Bone marrow (tissue), 2 donors: ENCODE results near the gene OTUD4.

Experiments
- DNase-seq, 2 donors: peaks; one replicate each; lab custom pipeline; 2025; lab: John Stamatoyannopoulos, UW

Gene OTUD4

DNA sequence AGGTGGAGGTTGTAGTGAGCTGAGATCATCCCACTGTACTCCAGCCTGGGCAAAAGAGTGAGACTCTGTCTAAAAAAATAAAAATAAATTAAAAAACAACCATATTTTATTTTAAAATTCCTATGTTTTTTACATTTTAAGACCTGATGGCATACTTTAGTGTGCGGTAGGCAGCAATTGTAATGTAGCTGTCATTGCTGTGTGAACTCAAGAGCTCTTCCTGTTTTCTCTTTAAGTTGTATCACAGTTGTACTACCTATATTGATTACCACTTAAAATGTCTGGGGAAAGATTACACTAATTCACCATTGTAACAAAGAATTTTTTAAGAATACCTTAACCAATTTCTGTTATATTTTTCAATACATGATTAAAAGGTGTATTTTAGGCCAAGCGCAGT is 55.0 kb downstream of the OTUD4 start:
- no peak for DNase-seq

DNA sequence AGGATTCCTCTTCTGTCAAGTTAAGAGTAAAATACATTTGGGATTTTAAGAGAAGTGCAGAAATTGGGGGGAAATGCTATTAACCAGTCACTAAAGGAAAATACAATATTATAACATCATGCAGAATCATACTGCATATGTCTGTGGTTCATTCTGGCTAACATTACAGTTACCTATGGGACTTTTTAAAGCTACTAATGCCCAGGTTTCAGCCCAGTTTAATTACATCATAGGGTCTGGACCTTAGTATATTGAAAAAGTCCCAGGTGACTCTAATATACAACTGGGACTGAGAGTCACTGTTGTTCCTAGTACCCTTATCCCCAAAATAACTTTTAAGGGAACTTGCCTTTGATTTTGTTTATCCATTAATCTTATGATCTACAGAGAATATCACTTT is 72.3 kb downstream of the OTUD4 start:
- DNase-seq: no peak

DNA sequence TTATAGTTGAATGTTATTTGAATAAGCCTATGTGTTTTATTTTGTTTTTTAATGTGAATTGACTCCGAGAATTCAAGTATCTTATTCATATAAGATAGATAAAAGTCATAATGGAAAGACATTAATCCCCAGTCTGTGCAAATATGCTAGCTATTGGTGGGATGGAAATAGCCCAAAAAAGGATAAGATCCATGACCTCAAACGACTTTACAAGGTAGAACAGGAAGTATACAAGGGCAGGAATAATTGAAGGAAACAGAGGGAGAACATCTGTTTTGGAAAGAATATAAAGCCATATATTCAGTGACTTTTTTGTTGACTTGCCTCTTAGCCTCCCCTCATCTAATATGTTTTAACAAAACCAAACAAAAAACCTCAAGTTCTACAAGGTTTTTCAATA is 73.3 kb downstream of the OTUD4 start:
- DNase-seq: no peak

DNA sequence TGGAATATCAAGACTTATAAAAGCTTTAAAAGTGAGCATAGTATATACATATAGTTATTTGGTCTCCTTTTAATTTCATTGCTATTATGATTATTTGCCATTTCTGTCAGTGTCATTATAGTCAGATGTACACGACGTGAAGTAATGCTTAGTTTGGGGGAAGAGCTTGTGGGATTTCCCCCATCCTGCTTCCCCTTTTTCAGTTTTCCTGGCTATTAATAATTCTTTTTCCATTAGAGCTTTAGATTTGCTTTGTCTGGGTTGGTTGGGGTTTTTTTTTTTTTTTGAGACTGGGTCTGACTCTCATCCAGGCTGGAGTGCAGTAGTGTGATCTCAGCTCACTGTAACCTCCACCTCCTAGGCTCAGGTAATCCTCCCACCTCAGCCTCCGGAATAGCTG is 76.9 kb downstream of the OTUD4 start:
- DNase-seq: no peak

DNA sequence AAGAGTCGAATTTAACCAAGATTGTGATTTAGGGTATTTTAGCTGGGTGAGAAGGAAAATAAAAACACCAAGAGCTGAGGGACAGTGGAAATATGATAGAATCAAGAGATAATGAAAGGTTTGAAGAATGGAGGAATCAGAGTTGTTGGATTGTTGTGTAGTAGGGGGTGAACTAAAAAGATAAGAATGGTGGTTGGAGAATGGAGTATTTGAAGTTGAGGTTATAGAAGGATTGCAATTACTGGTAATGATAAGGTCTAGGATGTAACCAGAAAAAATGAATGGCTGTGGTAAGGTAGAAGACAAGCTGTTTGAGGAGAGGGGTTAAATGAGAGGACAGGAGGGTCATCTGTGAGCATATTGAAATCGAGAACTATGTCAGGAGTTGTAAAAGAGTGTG is 77.8 kb downstream of the OTUD4 start:
- DNase-seq: no peak

DNA sequence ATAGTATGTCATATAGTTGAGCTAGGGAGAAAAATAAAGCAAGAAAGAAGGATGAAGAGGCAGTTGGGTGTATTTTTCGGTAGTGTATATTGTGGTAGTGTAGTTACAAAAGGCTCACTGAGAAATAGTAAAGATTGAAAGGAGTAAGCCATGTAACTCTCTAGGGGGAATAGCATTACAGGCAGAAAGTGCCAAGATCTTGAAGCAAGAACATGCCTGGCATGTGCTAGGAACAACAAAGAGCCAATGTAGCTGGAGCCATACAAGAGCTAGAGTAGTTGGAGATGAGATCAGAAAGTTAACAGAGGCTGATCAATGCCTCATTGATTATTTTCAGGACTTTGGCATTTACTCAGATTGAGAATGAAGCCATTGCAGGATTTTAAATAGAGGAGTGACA is 79.3 kb downstream of the OTUD4 start:
- DNase-seq: no peak

DNA sequence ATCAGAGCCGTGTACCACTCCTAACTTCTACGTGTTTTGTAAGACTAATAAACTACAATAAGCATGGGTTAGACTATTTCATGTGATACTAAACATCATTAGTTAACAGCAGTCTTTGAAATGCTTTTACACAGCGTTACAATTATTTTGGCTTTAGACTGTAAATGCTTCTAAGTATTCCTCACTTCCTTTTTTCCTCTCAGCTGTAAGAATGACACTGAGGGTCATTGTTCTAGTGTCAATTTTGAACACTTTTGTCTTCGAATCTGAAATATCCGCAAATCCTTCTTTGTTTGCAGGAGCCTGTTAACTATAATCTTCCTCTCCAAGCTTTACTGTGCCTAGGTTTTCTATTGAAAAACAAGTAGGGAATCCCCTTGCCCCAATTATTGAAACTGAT is 80.7 kb downstream of the OTUD4 start:
- DNase-seq: no peak

DNA sequence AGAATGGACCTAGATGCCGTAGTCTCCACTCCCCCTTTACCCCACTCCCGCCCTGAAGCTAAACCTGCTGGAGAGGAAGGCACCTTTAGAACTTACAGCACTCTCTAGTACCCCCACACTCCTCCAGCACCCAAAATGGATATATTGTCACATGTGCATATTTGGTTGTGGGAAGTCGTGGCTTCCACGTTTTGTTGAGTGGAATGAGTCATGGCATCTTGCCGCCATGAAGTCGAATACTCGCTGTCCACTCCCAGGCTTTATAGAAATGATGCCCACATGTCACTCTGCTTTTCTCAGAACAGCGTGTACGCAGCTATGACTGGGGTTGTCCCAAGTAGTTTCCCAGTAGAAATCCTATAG is 81.7 kb downstream of the OTUD4 start:
- DNase-seq: peak; percentile 20 to 39

DNA sequence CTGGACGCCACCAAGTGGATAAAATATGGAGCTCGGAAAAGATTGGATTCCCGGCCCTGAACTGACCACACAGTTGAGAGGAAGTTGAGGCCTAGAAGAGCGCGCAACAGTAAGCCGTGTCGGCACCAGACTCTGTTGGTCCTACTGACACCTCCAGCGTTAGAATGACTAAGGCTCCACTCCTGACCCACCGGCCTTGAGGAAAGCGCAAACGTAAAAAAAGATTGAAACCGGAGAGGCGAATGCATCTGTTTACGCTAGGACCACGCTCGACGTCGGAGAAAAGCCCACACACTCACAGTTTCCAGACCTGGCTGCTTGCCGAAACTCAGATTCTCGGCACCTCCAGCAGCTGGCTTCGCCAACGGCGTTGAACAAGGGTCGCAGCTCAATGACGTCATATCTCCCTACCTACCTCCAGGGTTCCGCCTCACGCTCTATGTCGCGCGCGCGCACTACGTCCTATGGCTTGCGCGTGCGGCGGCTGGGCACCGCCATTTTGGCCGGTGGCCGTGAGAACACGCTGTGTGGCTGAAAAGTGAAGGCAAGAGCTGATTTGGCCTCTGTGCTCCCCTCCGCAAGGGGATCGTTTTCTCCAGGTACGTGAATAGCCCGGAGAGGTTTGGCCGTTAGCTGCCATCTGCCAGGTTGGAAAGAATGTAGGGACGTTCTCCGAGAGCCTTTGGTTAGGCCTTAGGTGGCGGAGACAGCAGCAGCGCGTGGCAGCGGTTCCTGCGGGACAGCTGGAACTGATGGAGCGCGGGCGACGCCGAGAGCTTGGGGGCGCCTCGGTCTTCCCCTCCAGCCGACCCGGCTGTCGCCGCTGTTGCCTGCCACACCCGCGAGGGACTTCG is 82.3 kb downstream of the OTUD4 start, which contains the start of the genes ABCE1 and ANAPC10:
ABCE1 (plus strand) TSS at position 491 of the 854 bp plus-strand sequence. CDS start 6,102 bp downstream, outside the sequence.
ANAPC10 (minus strand) TSS at position 376 of the 854 bp plus-strand sequence. CDS start 2,097 bp downstream, outside the sequence.
- DNase-seq: peak; percentile 80 to 96

DNA sequence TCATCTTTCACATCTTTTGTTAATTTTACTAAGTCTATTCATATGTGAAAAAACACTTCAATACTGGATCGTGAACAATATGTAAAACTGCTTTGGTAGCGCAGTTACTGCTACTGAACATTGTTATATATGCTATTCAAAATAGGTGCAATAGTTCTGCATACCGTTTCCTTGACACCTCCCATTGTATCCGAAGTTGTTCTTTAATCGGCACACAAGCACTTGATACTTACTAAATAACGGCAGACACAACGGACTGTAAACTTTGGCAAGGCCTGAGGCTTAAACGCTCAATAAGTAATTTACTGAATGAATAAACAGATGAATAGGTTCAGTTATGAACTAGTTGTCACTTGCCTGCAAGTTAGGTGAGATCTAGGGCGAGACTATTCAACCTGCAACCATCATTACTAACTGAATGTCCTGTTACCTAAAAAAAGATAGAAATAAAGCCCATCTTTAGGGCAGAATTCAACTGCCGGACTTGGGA is 83.0 kb downstream of the OTUD4 start:
- no peak for DNase-seq

DNA sequence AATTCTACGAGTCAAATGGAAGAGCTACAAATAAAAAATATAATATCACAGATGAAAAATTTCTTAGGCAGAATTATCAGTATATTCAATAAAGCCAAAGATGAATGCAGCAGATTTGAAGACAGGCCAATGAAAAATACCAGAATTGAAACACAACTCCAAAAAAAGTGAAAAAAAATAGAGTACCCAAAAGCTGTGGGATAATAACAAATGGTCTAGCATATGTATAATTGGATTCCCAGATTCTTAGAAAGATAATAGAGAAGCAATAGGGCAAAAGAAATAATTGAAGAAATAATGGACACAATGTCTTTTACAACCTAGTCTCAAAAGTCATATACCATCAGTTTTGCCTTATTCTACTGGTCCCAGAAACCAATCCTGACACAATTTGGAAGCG is 86.8 kb downstream of the OTUD4 start:
- no peak for DNase-seq

DNA sequence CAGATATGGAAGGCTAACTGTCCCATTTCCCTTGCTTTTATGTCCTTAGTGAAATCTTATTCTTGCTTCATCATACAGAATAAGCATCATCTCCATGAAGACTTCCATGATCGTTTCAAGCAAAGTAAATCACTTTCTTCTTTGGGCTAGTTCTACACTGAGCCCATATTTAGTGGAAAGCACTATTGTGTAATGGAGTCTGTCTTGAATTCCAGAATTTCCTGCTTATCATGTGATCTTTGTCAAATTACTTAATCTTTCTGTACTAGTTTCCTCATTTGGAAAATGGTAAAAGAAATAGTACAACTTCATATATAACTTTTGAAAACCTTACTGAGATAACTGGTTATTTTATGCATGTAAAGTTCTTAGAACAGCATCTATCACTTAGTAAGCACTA is 90.0 kb downstream of the OTUD4 start:
- DNase-seq: no peak

DNA sequence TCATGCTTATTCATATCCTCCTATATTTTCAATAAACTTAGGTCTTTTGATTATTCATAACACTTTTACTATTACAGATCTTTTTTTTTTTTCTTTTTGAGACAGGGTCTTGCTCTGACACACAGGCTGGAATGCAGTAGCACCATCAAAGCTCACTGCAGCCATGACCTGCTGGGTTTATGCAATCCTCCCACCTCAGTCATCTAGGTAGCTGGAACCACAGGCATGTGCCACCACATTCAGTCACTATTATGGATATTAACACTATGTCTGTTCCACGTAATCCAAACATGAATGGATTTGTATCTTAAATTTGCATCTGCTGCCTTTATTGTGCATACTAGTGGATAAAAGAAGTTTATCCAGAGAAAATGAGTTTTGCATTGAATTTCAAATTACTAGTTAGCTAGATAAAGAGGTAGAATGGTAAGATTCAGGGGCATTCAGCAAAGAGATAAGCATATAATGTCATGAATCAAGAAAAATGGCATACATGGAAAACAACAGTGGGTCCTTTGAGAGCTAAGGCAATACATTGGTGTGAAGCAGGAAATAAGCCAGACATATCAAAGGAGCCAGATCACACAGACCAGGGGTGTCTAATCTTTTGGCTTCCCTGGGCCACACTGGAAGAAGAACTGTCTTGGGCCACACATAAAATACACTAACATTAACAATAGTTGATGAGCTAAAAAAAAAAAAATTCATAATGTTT is 96.3 kb downstream of the OTUD4 start:
- no peak for DNase-seq
